SU-DHL-6 (cell line): ENCODE results near the gene AXDND1.
"Not testable (repeated sequence)": the region's sequence is repeated elsewhere in the genome, so short reads cannot be mapped to it uniquely, and the experiment has no call there.

Source experiments
- EZH2phosphoT487 ChIP-seq: fragments of 200-600 bp; sonication (generic), shearing (Covaris generic); conservative IDR thresholded peaks from 2 replicates; pipeline ENCODE4 v1.6.1; 2018; ENCODE audit warnings: mild to moderate bottlenecking, antibody characterized with exemption, low read length, moderate library complexity, mixed read lengths
- TF ChIP-seq, protein P1 (sequence below): fragments of 200-600 bp; sonication (generic); IDR thresholded peaks from one replicate; pipeline ENCODE4 v1.5.1; 2017; ENCODE audit warnings: antibody characterized with exemption, mild to moderate bottlenecking, low read length, moderate library complexity; ENCODE audit not compliant: insufficient read depth, poor library complexity, severe bottlenecking

DNA sequence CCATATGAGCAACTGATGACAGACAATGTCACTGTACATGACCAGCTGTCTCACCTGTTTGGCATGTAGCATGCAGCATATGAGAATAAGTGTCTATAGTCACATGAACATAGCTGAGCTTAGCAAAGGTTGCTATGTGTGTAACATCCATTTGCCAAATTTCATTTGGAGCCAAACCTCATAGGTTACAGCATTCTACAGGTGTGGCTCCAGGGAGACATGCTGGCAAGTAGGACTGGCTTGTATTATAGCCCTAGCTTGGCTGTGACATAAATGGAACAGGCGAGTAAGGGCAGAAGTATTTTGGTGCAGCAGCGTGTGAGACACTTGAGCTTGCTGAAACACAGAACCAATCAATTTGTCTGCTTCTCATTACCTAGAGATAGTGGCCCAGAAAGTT is 74.5 kb downstream of the AXDND1 start:
- TF ChIP-seq, protein P1, sequence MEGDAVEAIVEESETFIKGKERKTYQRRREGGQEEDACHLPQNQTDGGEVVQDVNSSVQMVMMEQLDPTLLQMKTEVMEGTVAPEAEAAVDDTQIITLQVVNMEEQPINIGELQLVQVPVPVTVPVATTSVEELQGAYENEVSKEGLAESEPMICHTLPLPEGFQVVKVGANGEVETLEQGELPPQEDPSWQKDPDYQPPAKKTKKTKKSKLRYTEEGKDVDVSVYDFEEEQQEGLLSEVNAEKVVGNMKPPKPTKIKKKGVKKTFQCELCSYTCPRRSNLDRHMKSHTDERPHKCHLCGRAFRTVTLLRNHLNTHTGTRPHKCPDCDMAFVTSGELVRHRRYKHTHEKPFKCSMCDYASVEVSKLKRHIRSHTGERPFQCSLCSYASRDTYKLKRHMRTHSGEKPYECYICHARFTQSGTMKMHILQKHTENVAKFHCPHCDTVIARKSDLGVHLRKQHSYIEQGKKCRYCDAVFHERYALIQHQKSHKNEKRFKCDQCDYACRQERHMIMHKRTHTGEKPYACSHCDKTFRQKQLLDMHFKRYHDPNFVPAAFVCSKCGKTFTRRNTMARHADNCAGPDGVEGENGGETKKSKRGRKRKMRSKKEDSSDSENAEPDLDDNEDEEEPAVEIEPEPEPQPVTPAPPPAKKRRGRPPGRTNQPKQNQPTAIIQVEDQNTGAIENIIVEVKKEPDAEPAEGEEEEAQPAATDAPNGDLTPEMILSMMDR, result not testable (repeated sequence)
- TF ChIP-seq EZH2phosphoT487, result not testable (repeated sequence)
